GM12878 (cell line): ENCODE results near the gene CGN. TPM values are rescaled to one million over a fixed set of nuclear protein-coding genes. Genes with fewer than 3 reads are reported as not detected.

ENCODE experiments used
- ATAC-seq: fragments of 200-7000 bp; cut with Tn5 transposase; 3 replicates; pipeline ENCODE4 v1.9.1; 2020; ENCODE audit warnings: mild to moderate bottlenecking, moderate library complexity
- BruUV-seq: library from RNA; stranded (reverse); fragments of 400-500 nt; replicated peaks from 2 replicates; lab custom pipeline; 2021; lab: Mats Ljungman, UMichigan
- CTCF ChIA-PET: fragments of 300-600 bp; sonication (Branson Sonifier 250); formaldehyde crosslinking; extraction: SDS; loops from one replicate; lab custom pipeline; 2021; ENCODE audit warnings: inconsistent platforms; lab: Yijun Ruan, JAX
- POLR2A ChIA-PET: fragments of 350-600 bp; formaldehyde crosslinking; extraction: SDS; loops from one replicate; lab custom pipeline; 2021; ENCODE audit warnings: inconsistent platforms; lab: Charles Lee
- RAD21 ChIA-PET: fragments of 300-600 bp; sonication (Branson Sonifier 250); formaldehyde crosslinking; loops from one replicate; lab custom pipeline; 2023; ENCODE audit warnings: antibody characterized with exemption; ENCODE audit not compliant: unreplicated experiment; lab: Charles Lee
- SMC1A ChIA-PET: fragments of 300-600 bp; sonication (Branson Sonifier 250); formaldehyde crosslinking; loops from one replicate; lab custom pipeline; 2023; ENCODE audit not compliant: unreplicated experiment, uncharacterized antibody; lab: Charles Lee
- DNase-seq: peaks from one replicate; pipeline ENCODE4 v3.0.0-alpha.2; 2011; ENCODE audit warnings: low read depth, low spot score
- FAIRE-seq: peaks from 3 replicates; lab custom pipeline; 2011; peaks lifted over from hg19 to GRCh38; lab: Jason Lieb, UNC
- H2AFZ ChIP-seq: 2 replicates; pipeline ENCODE4 v1.6.0; 2011; ENCODE audit warnings: low read depth, low read length, control low read depth; ENCODE audit not compliant: control insufficient read depth
- H3K27ac ChIP-seq: 2 replicates; pipeline ENCODE4 v1.5.1; 2011; ENCODE audit warnings: control low read depth; ENCODE audit not compliant: control insufficient read depth, insufficient read depth
- H3K27me3 ChIP-seq, 2 experiments: replicated peaks in 1 of 2; 2 replicates each; pipeline versions ENCODE4 v1.6.0 to v1.6.1; 2011; ENCODE audit warnings: low read length in 1 of 2; ENCODE audit not compliant: control insufficient read depth in 2 of 2, insufficient read depth in 2 of 2
- H3K36me3 ChIP-seq, 2 experiments: 2 replicates each; pipeline ENCODE4 v1.5.1; 2011; ENCODE audit warnings: low read length in 1 of 2; ENCODE audit not compliant: control insufficient read depth in 2 of 2, insufficient read depth in 2 of 2
- H3K4me1 ChIP-seq: 2 replicates; pipeline ENCODE4 v1.6.1; 2011; ENCODE audit warnings: mild to moderate bottlenecking, low read length, moderate library complexity, mixed read lengths; ENCODE audit not compliant: control insufficient read depth, insufficient read depth
- H3K4me2 ChIP-seq: 2 replicates; pipeline ENCODE4 v1.6.0; 2011; ENCODE audit warnings: control low read depth; ENCODE audit not compliant: control insufficient read depth, insufficient read depth
- H3K4me3 ChIP-seq: fragments of 200-600 bp; sonication (generic); 2 replicates; pipeline ENCODE4 v1.5.1; 2016
- H3K79me2 ChIP-seq: 2 replicates; pipeline ENCODE4 v1.6.0; 2011; ENCODE audit warnings: low read length; ENCODE audit not compliant: control insufficient read depth, insufficient read depth
- H3K9ac ChIP-seq: 2 replicates; pipeline ENCODE4 v1.8.0; 2011; ENCODE audit warnings: low read length, control low read depth, mixed read lengths; ENCODE audit not compliant: control insufficient read depth, insufficient read depth
- H3K9me3 ChIP-seq: replicated peaks from 3 replicates; pipeline ENCODE4 v1.5.1; 2011; ENCODE audit warnings: mild to moderate bottlenecking, low read length; ENCODE audit not compliant: control insufficient read depth, insufficient read depth
- H4K20me1 ChIP-seq: 2 replicates; pipeline ENCODE4 v1.6.0; 2011; ENCODE audit not compliant: control insufficient read depth, insufficient read depth
- GATAD2B ChIP-seq: fragments of 450-650 bp; conservative IDR thresholded peaks from 2 replicates; pipeline ENCODE4 v1.6.1; 2017; ENCODE audit warnings: low read depth, mild to moderate bottlenecking, moderate library complexity
- HDAC6 ChIP-seq: fragments of 200-600 bp; sonication (generic); IDR thresholded peaks from one replicate; pipeline ENCODE4 v1.8.0; 2017; ENCODE audit warnings: antibody characterized with exemption; ENCODE audit not compliant: unreplicated experiment
- KAT2A ChIP-seq: conservative IDR thresholded peaks from 2 replicates; pipeline ENCODE4 v1.6.1; 2011; ENCODE audit warnings: low read depth, low read length; ENCODE audit not compliant: control insufficient read depth
- NFXL1 ChIP-seq: fragments of 450-650 bp; IDR thresholded peaks from 2 replicates; pipeline ENCODE4 v1.6.1; 2017; ENCODE audit warnings: antibody characterized with exemption, mild to moderate bottlenecking, borderline replicate concordance
- NFYA ChIP-seq: IDR thresholded peaks from 2 replicates; pipeline ENCODE4 v1.6.1; 2011; ENCODE audit warnings: low read depth, mild to moderate bottlenecking, low read length, improper control_type of control experiment, borderline replicate concordance
- POU2F2 ChIP-seq: IDR thresholded peaks from 3 replicates; pipeline ENCODE4 v1.6.1; 2011; ENCODE audit warnings: low read depth, mild to moderate bottlenecking, low read length, borderline replicate concordance
- SP1 ChIP-seq: IDR thresholded peaks from one replicate; pipeline ENCODE4 v1.6.1; 2011; ENCODE audit warnings: low read depth, low read length
- SPI1 ChIP-seq: IDR thresholded peaks from 2 replicates; pipeline ENCODE4 v1.6.1; 2011; ENCODE audit warnings: low read depth, mild to moderate bottlenecking, low read length, moderate library complexity, borderline replicate concordance; ENCODE audit not compliant: insufficient read depth
- SRF ChIP-seq, 2 experiments: IDR thresholded peaks; 2 replicates each; pipeline ENCODE4 v1.6.1; 2011; ENCODE audit warnings: low read depth in 2 of 2, low read length in 2 of 2, mild to moderate bottlenecking in 1 of 2, moderate library complexity in 1 of 2
- TCF12 ChIP-seq: IDR thresholded peaks from 2 replicates; pipeline ENCODE4 v1.6.1; 2011; ENCODE audit warnings: low read depth, mild to moderate bottlenecking, low read length
- TCF3 ChIP-seq: IDR thresholded peaks from 2 replicates; pipeline ENCODE4 v1.6.1; 2012; ENCODE audit warnings: low read depth, mild to moderate bottlenecking, low read length, borderline replicate concordance; ENCODE audit not compliant: insufficient read depth
- WGBS: methylation state at CpG from one replicate; pipeline ENCODE4 v1.1.6; 2016; ENCODE audit warnings: low lambda C conversion rate; ENCODE audit not compliant: insufficient replicate concordance, insufficient coverage; ENCODE audit errors: missing lambda C conversion rate; 5-methylcytosine and 5-hydroxymethylcytosine counted together
- in situ Hi-C: fragments of 300-500 bp; cut with MboI; formaldehyde crosslinking; loops from 9 replicates; pipeline ENCODE4 v1.14.3; 2018; ENCODE audit warnings: mixed read lengths
- intact Hi-C: fragments of 100-400 bp; cut with micrococcal nuclease; formaldehyde crosslinking; loops from one replicate; pipeline ENCODE4 v1.14.2; 2022; ENCODE audit not compliant: unreplicated experiment
- polyA plus RNA-seq, 11 experiments: library from polyadenylated mRNA; depleted of rRNA in 4 of 11; unstranded in 6 of 11; stranded (reverse) in 5 of 11; fragments of >200 nt; fragmentation: Nextera tagmentation in 4 of 11; fragmentation: Illumina TruSeq in 1 of 11; extraction: Ambion mirVana in 4 of 11; extraction: Trizol in 1 of 11; gene quantifications; 1 replicate in 1 of 11; 2 replicates in 10 of 11; pipeline versions ENCODE4 v1.2.1 to v1.2.3, GENCODE V29; 2011 to 2016; ENCODE audit warnings: inconsistent platforms in 2 of 11, missing spikeins in 2 of 11, low read depth in 1 of 11
- total RNA-seq, 4 experiments: library from RNA; depleted of rRNA in 3 of 4; stranded (reverse); fragments of >200 nt in 3 of 4; fragmentation: Illumina TruSeq in 1 of 4; extraction: Trizol in 1 of 4; gene quantifications; 2 replicates each; pipeline versions ENCODE4 v1.2.1 to v1.2.3, GENCODE V29; 2013 to 2021

CGN gene
- total and polyA plus RNA-seq, 10 of the 15 experiments (the other 5 are each of a cell fraction or from before 2014, with no cell fraction given), result 0.11 to 6.5 (median 3.4) TPM

DNA sequence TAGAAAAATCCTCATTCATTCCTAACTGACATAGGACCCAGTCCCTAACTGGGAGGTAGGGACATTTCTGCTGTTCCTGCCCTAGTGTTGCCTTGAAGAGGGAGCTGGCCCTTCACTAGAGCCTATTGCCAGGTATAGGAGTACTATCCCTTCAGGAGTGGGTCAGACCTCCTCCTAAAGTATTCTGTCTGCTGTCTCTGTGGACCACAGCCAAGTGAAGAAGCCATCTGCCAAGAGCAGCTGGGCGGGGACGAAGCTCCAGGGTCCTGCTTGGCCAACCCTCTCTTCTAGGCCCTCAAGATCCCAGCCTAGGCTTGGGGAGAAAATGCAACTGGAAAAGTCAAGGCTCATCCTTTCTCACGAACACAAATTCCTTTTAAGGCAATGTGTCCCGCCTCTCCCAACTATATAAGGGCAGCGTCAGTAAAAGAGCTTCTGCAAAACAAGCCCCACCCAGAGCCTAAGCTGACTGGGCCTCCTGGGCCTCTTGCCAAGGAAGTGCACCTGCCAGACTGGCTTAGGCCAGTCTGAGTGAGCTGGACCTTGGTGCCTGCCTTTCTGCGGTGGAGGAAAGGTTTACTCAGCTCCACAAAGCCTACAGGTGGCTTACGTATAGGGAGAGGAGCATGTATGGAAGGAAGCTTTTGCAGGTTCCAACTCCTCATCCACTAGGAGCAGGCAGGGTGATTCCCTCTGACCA lies 28.3 kb downstream of the CGN start:
- ChIA-PET POLR2A (interaction anchor here (0.5 kb wide), 1 partner anchor 114 kb away, joined by 3 read pairs; no protein-coding TSS in a partner anchor), SMC1A (interaction anchor here (0.6 to 1.0 kb wide), 3 partner anchors 97 to 201 kb away, joined by 3 to 4 read pairs (median 3); no protein-coding TSS in a partner anchor)

More for the DNA sequence above, 28.3 kb downstream of the CGN start:
- no peaks in the 10 kb centered on the region for H3K9me3 ChIP-seq
- ATAC-seq (peak; percentile 80), FAIRE-seq (no peak), DNase-seq (peak; percentile 26)
- no TSS peak for BruUV-seq
- CTCF ChIA-PET, result interaction anchor here (0.8 to 1.6 kb wide), 5 partner anchors 10 to 383 kb away, joined by 3 to 4 read pairs (median 3); partner anchors contain the start of gene TNFAIP8L2
- H3K36me3 ChIP-seq, result no peaks in the 10 kb centered on the region
- no peaks in the 10 kb centered on the region for H3K79me2 ChIP-seq
- H2AFZ ChIP-seq, result peak overlapping the region; percentile 77
- peak overlapping the region; percentile 28 for H3K27ac ChIP-seq
- peak overlapping the region; percentile 90 for H3K4me2 ChIP-seq
- in situ Hi-C loops, result no loop called here
- intact Hi-C loops, result no loop called here
- peaks cover 4 to 5% of the 10 kb centered on the region in 2 experiments for H3K27me3 ChIP-seq
- no peaks in the 10 kb centered on the region for H4K20me1 ChIP-seq
- H3K9ac ChIP-seq, result no peak overlapping the region
- TF ChIP-seq POU2F2, result peak; percentile 9; the same call in 1 of the 3 replicates
- TF ChIP-seq HDAC6, result no peak
- TF ChIP-seq NFXL1, result no peak
- TF ChIP-seq SRF (IDR thresholded peaks at IDR 0.05; ENCODE audit: low read depth in 2 of 2, low read length in 2 of 2), result peak; percentile 80 to 96
- 0 out of 2 replicates have a peak, but pooled peaks have one; percentile 4 for TF ChIP-seq SPI1
- TF ChIP-seq SP1, result peak; percentile 7
- no peak for TF ChIP-seq KAT2A
- peak; percentile 43; the same call in 1 of the 2 replicates for TF ChIP-seq TCF3
- no peak for TF ChIP-seq GATAD2B
- TF ChIP-seq NFYA, result no peak
- 0 out of 2 replicates have a peak, but pooled peaks have one; percentile 35 for TF ChIP-seq TCF12
- 28% methylated on average over 7 of the region's 7 CpGs for WGBS
- H3K4me3 ChIP-seq, result peak overlapping the region; percentile 59; the same call in 1 of the 2 replicates
- H3K4me1 ChIP-seq, result peaks cover 13% of the 10 kb centered on the region
- RAD21 ChIA-PET, result interaction anchor here (1.0 to 1.3 kb wide), 2 partner anchors 101 to 342 kb away, joined by 3 read pairs; no protein-coding TSS in a partner anchor
